Measurements from ENCODE around the gene TAS2R8. TPM values are rescaled to one million over a fixed set of nuclear protein-coding genes. Genes with fewer than 3 reads are reported as not detected.

The TAS2R8 gene
- total and polyA plus RNA-seq, 2 of the 8 experiments (the other 6 are each of a cell fraction or from before 2014, with no cell fraction given) = not detected

DNA sequence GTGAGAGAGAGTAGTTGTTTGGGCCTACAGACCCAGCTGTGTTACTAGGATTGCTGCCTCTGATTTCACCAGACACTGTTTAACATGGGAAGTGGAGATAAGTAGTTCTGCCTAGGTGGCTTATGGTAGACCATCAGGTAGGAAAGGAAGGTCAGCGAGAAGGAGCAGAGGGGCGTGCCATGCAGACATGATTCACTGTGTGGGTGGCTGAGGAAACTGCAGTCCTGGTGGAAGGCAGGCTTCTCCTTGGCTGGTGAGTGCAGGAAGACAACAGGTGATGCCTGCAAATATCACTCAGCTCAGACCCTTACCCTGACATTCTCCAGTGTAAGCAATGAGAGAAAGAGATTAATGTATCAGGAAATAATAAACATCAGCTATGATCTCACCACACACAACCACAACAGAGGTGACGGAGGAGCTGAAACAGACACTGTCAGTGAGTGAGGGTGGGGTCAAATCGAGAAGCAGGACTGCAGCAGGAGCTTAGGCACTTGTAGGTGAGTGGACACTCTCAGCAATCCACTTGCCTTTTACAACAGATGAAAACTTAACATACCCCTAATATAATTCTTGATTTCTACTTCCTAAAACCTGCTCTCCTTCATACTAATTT lies 44.3 kb upstream of the TAS2R8 start:
- H3K4me3 ChIP-seq (ENCODE audit: extremely low read depth in 1 of 4, insufficient read depth in 2 of 4, low read depth in 3 of 4, low read length in 4 of 4) = no peak overlapping the region
- FAIRE-seq (no peak), DNase-seq (ENCODE audit: low read depth in 1 of 2, low spot score in 2 of 2) (no peak)
- no peak overlapping the region for H4K91ac ChIP-seq (replicated peaks; ENCODE audit: insufficient read length, low read length)
- no peak overlapping the region for H3K56ac ChIP-seq (replicated peaks; ENCODE audit: insufficient read length, low read depth, low read length)
- no peak overlapping the region for H3K9ac ChIP-seq (replicated peaks in 1 of 4; ENCODE audit: extremely low read depth in 1 of 4, low read depth in 3 of 4, low read length in 3 of 4)
- CTCF ChIA-PET (ENCODE audit: partially characterized antibody) = interaction anchor here (1.3 to 1.7 kb wide), 2 partner anchors 348 kb away, joined by 4 read pairs; no protein-coding TSS in a partner anchor
- TF ChIP-seq HDAC2 (IDR thresholded peaks at IDR 0.05; ENCODE audit: borderline replicate concordance in 1 of 2, low read depth in 2 of 2, low read length in 2 of 2) (no peak), BRCA1 (IDR thresholded peaks at IDR 0.05; ENCODE audit: low read depth, low read length) (no peak), CHD1 (IDR thresholded peaks at IDR 0.05; ENCODE audit: low read depth, low read length) (no peak), SRF (IDR thresholded peaks at IDR 0.05; ENCODE audit: low read depth, low read length) (no peak), POLR2AphosphoS5 (IDR thresholded peaks at IDR 0.05; ENCODE audit: low read depth, low read length) (no peak), EGR1 (IDR thresholded peaks at IDR 0.05; ENCODE audit: borderline replicate concordance, low read depth, low read length) (no peak), FOSL1 (IDR thresholded peaks at IDR 0.05; ENCODE audit: insufficient read depth, low read depth, low read length) (no peak), NANOG (IDR thresholded peaks at IDR 0.05; ENCODE audit: insufficient read depth, low read depth, low read length, poor library complexity, severe bottlenecking) (no peak), JUND (IDR thresholded peaks at IDR 0.05; ENCODE audit: low read length) (no peak)
- TF ChIP-seq, protein P1, sequence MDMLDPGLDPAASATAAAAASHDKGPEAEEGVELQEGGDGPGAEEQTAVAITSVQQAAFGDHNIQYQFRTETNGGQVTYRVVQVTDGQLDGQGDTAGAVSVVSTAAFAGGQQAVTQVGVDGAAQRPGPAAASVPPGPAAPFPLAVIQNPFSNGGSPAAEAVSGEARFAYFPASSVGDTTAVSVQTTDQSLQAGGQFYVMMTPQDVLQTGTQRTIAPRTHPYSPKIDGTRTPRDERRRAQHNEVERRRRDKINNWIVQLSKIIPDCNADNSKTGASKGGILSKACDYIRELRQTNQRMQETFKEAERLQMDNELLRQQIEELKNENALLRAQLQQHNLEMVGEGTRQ (IDR thresholded peaks at IDR 0.05; ENCODE audit: low read length) = no peak
- no peak overlapping the region for H3K27ac ChIP-seq (ENCODE audit: low read depth, low read length)
- H3K9me3 ChIP-seq (ENCODE audit: insufficient read depth in 2 of 2, low read depth in 1 of 2, low read length in 1 of 2) = peaks cover 9 to 13% of the 10 kb centered on the region in 2 experiments
- no peak overlapping the region for H2BK5ac ChIP-seq (ENCODE audit: low read depth, low read length)
- H3K79me2 ChIP-seq (ENCODE audit: control insufficient read depth in 1 of 2, insufficient read depth in 2 of 2, low read length in 2 of 2) = no peaks in the 10 kb centered on the region
- no peaks in the 10 kb centered on the region for H3K79me1 ChIP-seq (ENCODE audit: low read depth, low read length)
- no peak overlapping the region for H3K4ac ChIP-seq (replicated peaks; ENCODE audit: insufficient read length, low read depth, low read length)
- no peak overlapping the region for H2BK120ac ChIP-seq (replicated peaks; ENCODE audit: low read depth, low read length)
- peaks cover 0 to 3% of the 10 kb centered on the region in 2 experiments for H4K20me1 ChIP-seq (replicated peaks in 1 of 2; ENCODE audit: control insufficient read depth in 1 of 2, insufficient read depth in 2 of 2, low read length in 2 of 2)
- H4K8ac ChIP-seq (ENCODE audit: extremely low read depth, insufficient read depth, low read length) = no peak overlapping the region
- H2AK5ac ChIP-seq (ENCODE audit: low read depth, low read length) = no peak overlapping the region
- H3K4me2 ChIP-seq (ENCODE audit: insufficient read depth in 1 of 2, low read depth in 2 of 2, low read length in 2 of 2) = no peak overlapping the region
- no peak overlapping the region for H4K5ac ChIP-seq (ENCODE audit: insufficient read length, low read depth, low read length)
- peaks cover 0 to 7% (median 3%) of the 10 kb centered on the region in 4 experiments; a peak in 3 of 8 replicates for H3K36me3 ChIP-seq (ENCODE audit: control insufficient read depth in 2 of 4, insufficient read depth in 4 of 4, low read length in 3 of 4)
- no peak overlapping the region for H2BK15ac ChIP-seq (ENCODE audit: low read length)
- no peak overlapping the region for H2BK20ac ChIP-seq (ENCODE audit: low read length)
- H2BK12ac ChIP-seq (ENCODE audit: low read depth, low read length) = no peak overlapping the region
- whole genome bisulfite sequencing, 2 experiments (ENCODE audit: extremely low coverage in 1 of 2, insufficient coverage in 1 of 2, insufficient read length in 1 of 2, insufficient replicate concordance in 2 of 2, low coverage in 1 of 2, low lambda C conversion rate in 2 of 2, missing lambda C conversion rate in 1 of 2) = 88% methylated on average over 4 of the region's 4 CpGs; no CpG with 5 or more reads in 1 of the 2 experiments
- H3K23ac ChIP-seq (ENCODE audit: insufficient read length) = no peak overlapping the region
- no peaks in the 10 kb centered on the region for H3K4me1 ChIP-seq (replicated peaks in 1 of 4; ENCODE audit: control insufficient read depth in 3 of 4, insufficient read depth in 4 of 4, low read length in 3 of 4)
- H3K14ac ChIP-seq (ENCODE audit: insufficient read length) = no peak overlapping the region
- H3K18ac ChIP-seq (ENCODE audit: extremely low read depth, low read length) = no peak overlapping the region
- H3K27me3 ChIP-seq (replicated peaks in 1 of 4; ENCODE audit: control insufficient read depth in 3 of 4, extremely low read depth in 1 of 4, insufficient read depth in 3 of 4, low read length in 3 of 4) = no peaks in the 10 kb centered on the region
- H3K23me2 ChIP-seq (ENCODE audit: low read depth, low read length) = no peaks in the 10 kb centered on the region
- POLR2A ChIA-PET (ENCODE audit: partially characterized antibody) = interaction anchor here (0.8 kb wide), 1 partner anchor 10 kb away, joined by 3 read pairs; no protein-coding TSS in a partner anchor
- no peak overlapping the region for H2AFZ ChIP-seq (ENCODE audit: low read length)

Measured in H1 (cell line).